AG20443 (cell line): ENCODE measurements around the gene NUDCD3.
"Not testable (repeated sequence)": the region's sequence is repeated elsewhere in the genome, so short reads cannot be mapped to it uniquely, and the experiment has no call there.

ENCODE experiments used
- DNase-seq: peaks from one replicate; pipeline ENCODE4 v3.0.0; 2012; ENCODE audit warnings: low spot score, mixed read lengths

The NUDCD3 gene

DNA sequence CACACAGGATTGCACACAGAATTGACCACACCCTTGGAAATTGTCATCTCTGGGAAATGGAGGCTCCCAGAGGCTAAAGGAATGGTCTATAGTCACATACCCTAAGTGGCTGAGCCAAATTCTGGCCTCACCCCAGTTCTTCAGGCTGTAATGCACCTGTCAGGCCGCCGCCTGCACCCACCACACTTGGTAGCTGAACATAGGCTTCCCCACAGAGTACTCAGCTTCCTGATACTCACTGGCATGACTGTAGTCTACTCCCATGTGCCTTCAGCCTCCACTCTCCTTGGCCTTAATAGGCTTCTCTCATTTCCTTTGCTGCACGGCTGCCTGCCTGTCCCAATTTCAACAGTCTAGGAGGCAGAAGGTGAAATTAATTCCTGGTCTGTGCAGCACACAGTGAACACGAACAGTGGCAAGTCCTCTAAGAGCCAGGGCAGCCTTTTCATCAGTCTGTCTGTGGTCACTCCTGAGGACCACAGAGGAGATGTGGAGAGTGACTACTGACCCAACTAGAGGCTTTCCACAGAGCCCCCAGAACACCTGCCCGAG is 42.5 kb downstream of the NUDCD3 start:
- no peak for DNase-seq

DNA sequence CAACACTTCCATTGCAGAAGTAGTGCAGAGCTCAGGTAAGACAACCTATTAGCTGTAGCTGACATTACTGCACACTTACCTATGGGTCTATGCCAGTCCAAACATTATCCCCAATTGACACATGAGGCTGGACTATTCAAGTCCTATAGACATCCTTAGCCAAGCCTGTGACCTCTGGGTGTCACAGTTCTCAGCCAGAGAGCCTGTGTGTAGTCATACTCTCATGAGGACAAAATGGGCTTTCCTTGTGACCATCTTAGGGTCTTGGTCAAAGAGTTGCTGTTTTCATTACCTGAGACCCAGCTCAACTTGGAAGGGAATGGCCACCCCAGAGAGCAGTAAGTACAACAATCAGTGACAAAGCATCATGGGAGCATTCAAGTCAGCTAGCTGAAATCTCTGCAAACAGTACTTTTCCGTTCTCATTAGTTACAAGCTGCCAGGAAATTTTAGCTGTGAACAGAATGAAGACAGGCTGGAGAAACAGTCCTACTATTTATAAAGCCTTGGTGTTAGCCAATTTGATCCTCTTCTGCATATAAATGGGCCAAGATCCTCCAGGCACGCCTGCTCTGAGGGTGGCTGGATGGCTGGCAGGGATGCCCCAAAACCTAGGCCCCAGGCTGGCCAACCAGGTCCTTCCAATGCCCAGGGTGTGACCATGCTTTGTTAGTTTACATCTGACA is 44.3 kb downstream of the NUDCD3 start:
- no peak for DNase-seq

DNA sequence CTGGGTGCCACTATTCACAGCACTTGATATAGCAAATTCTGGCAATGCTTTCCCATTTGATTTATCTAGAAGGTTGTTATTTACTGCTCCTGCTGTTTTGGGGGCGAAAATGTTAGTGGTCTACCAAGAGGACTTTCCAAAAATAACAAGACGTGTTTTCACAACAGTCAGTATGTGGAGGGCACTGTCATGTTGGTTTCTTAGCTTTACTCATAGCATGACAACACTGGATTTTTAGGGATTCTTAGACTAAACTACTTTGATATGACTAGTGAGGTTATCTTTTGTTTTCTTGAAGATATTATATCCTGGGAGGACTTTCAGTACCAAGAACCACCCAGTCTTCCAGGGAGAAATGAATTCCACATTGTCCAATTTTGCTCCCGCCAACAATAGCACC is 49.4 kb downstream of the NUDCD3 start:
- DNase-seq, result no peak

GRCh38 chr7:44440577-44441078 is 49.8 kb downstream of the NUDCD3 start:
- no peak for DNase-seq

DNA sequence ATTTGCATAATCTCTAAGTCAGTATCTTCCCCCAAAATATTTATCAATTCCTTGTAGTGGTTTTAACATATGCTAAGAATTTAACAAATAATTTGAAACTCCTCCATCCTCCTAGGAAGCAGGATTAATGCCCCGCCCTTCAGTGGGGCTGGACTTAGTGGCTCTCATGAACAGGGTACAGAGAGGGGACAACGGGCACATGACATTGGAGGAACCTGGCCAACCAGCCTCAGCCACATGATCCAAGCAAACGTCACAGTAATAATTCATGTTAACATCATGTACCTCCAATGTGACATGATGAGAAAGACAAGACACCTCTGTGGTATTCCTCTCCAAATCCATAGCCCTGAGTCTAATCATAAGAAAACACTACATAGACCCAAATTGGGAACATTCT is 50.5 kb downstream of the NUDCD3 start:
- DNase-seq, result no peak

DNA sequence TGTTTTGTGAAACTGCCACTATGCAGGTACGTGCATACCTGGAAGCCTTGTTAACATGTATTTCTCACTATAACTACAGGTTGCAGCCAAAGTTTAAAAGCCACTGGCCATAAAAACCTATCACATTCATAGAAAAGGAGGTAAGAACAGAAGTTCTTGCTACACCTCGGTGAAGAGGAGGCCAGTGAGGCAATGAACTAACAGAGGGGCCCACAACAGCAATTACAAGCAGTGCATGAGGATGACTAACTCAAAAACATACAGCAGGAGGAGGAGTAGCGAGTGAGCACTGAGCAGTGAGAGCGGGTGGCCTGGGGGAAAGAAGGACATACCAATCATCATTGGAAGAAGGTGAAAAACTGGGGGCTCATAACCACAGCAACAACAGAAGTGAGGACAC is 51.6 kb downstream of the NUDCD3 start:
- DNase-seq, result no peak

- DNase-seq, result no peak
Observed at GRCh38 chr7:44434201-44434600, 56.3 kb downstream of the NUDCD3 start.

DNA sequence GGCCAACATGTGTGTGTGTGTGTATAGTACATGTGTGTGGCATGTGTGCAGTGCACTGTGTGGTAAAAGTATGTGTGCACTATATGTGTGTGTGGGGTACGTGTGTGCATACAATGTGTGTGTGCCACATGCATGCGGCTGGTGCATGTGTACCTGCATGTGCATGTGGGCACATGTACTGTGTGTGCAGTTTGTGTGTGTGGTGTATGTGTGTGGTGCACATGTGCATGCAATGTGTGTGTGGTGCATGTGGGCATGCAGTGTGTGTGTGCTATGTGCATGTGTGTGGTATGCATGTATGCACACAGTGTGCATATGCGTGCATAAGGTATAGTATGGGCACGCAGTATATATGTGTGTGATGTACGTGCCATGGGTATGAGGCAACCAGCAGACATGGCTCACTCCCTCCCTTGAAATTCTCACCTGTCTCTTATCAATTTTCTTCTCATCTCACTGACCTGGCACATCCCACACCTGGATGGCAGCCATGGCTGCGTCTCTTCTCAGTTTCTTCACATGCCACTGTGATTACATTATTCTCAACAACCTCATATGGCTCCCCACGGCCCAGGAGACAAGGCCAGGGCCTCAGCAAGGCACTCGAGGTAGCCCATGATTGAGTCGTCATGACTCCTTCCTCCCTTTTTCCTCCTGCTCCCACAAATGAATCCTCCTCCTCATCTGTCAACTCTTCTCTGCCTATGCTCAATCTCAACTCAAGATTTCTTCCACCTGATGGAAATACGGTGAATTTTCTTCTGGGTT is 57.0 kb downstream of the NUDCD3 start:
- DNase-seq, result no peak

DNA sequence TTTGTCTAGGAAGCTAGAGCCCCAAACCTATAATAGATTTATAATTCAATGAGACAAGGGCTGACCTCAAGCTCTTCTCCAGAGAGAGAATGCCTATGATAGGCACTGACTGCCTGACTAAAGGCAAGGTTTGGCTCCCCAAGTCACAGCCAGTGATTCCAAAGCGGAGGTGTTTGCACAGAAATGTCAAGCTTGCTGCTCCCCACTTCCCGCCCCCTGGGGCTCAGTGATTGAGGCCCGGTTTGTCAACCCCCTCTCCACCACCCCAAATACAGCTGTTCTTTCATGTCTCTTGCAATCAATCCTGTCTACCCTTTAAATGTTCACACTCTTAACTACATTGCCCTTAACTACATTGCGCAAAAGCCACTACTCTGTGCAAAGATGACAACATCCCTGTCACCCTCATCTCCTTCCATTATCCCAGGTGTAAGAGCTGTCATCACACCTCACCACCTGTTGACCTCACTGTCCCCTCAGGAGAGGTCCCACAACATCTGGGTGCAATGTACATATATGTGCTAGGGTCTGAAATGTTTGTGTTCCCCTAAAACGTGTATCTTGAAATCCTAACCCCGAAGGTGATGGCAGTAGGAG is 58.0 kb downstream of the NUDCD3 start:
- no peak for DNase-seq

DNA sequence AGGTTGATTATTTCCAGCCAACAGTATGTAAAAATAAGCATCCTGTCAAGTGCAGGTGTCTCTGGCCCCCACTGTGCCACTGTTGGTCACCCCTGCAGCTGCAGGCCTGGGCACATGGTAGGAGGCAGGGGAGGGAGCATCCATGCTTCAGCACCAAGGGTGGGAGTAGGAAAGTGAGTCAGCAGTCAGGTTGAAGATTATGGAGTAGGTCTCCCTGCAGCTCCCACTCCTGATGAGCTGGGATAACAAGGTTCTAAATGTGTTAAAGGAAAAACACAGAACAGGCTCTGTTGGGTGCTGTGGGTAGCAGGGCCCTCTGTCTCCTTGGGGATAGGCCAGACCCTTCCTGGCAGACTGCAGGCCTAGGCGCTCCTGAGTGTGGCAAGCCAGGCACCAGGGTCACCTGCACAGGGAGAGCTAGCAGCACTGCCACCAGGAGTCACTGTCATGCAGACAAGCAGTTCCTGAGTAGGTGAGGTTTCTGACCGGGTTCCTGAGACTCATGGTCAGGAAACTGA is 59.3 kb downstream of the NUDCD3 start:
- no peak for DNase-seq

- DNase-seq, result no peak
Observed at GRCh38 chr7:44430054-44430453, 60.4 kb downstream of the NUDCD3 start.

- DNase-seq, result not testable (repeated sequence)
Observed at GRCh38 chr7:44424762-44425161, 65.7 kb downstream of the NUDCD3 start.

- no peak for DNase-seq
Observed at GRCh38 chr7:44416941-44417340, 73.5 kb downstream of the NUDCD3 start.

- DNase-seq, result no peak
Observed at GRCh38 chr7:44415510-44415909, 74.9 kb downstream of the NUDCD3 start.

DNA sequence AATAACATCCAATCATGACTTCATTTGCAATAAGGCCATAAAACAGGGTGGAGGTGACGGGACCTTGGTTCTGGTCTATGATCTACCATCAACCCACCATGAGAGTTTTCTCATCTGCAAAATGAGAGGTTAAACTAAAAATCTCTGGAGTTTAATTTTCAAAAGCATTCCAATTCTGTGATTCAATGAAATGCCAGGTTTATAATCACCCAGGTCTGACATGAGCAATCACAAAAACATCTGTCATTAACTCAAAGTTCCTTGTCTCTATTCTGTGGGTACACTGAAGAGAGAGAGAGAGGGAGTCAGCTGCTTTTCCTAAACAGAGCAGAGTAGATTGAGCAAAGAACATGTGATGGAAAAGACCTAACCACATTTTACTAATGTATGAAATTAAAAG is 75.4 kb downstream of the NUDCD3 start:
- DNase-seq, result no peak

DNA sequence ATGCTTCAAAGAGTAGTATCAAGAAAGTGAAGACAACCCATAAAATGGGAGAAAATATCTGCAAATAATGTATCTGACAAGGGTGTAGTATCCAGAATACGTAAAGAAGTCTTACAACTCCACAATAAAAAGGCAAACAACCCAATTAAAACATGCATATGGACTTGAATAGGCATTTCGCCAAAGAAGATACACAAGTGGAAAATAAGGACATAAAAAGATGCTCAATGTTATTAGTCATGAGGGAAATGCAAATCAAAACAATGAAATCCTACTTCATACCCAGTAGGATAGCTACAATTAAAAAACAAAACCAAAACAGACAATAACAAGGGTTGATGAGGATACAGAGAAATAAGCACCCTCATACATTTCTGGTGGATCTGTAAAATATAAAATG is 79.2 kb downstream of the NUDCD3 start:
- no peak for DNase-seq

GRCh38 chr7:44408596-44408995 is 81.9 kb downstream of the NUDCD3 start:
- DNase-seq, result no peak

DNA sequence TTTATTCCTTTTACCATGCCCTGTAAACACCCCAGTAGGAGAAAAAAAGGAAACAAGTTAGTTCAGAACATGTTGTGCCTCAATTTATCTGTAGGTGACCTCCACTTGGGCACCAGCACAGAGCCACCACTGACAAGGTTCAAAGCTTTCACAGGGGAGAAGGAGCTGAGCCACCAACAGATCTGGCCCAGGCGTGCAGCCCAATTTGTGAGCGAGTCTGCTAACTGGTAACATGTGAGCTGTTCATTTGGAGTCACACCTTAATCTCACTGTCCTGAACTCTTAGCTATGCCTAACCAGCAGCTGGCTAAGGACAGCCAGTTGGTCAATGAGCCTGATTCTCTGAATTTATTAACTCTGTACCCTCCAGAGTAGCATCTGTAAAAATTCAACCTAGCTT is 86.7 kb downstream of the NUDCD3 start:
- DNase-seq, result no peak

- DNase-seq, result no peak
Observed at GRCh38 chr7:44403176-44403759, 87.2 kb downstream of the NUDCD3 start.

- no peak for DNase-seq
Observed at GRCh38 chr7:44402401-44403060, 87.9 kb downstream of the NUDCD3 start.

- no peak for DNase-seq
Observed at GRCh38 chr7:44401692-44402091, 88.8 kb downstream of the NUDCD3 start.

DNA sequence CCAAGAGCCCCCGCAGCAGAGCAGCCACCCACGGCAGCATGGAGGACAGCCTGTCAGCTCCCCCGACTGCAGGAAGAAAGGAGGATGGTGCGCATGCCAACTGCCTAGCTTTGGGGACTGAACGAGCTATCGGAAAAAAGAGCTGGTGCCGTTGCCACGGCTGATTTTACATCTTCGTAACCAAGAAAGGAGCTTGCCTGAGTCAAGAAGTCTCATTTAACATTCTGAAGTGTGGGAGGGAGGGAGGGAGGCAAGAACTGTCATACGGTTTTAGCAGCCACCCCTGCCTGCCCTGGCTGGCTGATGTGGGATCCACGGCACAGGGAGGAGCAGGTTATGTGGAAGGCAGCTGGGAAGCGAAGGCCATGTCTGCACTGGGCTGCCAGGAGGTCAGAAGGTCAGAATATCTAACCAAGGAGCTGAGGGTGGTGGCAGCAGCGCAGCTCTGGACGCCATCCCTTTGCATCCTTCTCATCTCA is 90.4 kb downstream of the NUDCD3 start:
- no peak for DNase-seq
